ENCODE results near the gene POGLUT2.

DNA sequence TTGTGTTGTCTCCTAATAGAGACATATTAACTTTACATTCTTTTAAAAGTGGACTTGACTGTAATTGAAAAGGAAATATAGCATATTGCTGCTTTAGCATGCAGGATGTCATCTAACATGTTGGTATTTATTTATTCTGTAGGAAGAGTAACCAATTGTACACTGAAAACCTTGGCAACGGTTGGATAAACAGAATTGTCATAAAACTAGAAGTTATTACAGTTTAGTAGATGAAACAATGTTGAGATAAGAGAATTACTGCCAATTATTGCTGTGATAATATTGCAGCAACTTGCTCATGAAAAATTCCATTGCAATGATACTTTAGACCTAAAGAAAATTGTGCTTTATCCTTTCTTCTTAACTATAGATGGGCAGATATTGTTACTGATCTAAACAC is 39.5 kb upstream of the POGLUT2 start:
- TF ChIP-seq TOX (CRISPR knock-in tag; IDR thresholded peaks at IDR 0.05; ENCODE audit: borderline replicate concordance) (no peak), ZNF8 (CRISPR knock-in tag; IDR thresholded peaks at IDR 0.05) (no peak)
- TF ChIP-seq, protein P1, sequence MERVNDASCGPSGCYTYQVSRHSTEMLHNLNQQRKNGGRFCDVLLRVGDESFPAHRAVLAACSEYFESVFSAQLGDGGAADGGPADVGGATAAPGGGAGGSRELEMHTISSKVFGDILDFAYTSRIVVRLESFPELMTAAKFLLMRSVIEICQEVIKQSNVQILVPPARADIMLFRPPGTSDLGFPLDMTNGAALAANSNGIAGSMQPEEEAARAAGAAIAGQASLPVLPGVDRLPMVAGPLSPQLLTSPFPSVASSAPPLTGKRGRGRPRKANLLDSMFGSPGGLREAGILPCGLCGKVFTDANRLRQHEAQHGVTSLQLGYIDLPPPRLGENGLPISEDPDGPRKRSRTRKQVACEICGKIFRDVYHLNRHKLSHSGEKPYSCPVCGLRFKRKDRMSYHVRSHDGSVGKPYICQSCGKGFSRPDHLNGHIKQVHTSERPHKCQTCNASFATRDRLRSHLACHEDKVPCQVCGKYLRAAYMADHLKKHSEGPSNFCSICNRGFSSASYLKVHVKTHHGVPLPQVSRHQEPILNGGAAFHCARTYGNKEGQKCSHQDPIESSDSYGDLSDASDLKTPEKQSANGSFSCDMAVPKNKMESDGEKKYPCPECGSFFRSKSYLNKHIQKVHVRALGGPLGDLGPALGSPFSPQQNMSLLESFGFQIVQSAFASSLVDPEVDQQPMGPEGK (CRISPR knock-in tag; IDR thresholded peaks at IDR 0.05; ENCODE audit: borderline replicate concordance), result no peak
